K562 (cell line): ENCODE results near the gene GAL. TPM values are rescaled to one million over a fixed set of nuclear protein-coding genes. Genes with fewer than 3 reads are reported as not detected.

ENCODE experiments used
- ATAC-seq: fragments of 200-7000 bp; cut with Tn5 transposase; 3 replicates; pipeline ENCODE4 v1.9.1; 2020; ENCODE audit warnings: moderate library complexity
- BruUV-seq: library from RNA; stranded (reverse); fragments of 400-500 nt; replicated peaks from 2 replicates; lab custom pipeline; 2021; lab: Mats Ljungman, UMichigan
- CTCF ChIA-PET: fragments of 300-600 bp; formaldehyde crosslinking; extraction: SDS; loops from one replicate; lab custom pipeline; 2021; ENCODE audit warnings: low intra/inter-chr PET ratio; lab: Yijun Ruan, JAX
- POLR2A ChIA-PET: fragments of 300-600, 350-650 bp; sonication (Branson Sonifier 250); formaldehyde crosslinking; extraction: SDS; loops from one replicate; lab custom pipeline; 2021; ENCODE audit warnings: antibody characterized with exemption, inconsistent platforms; lab: Yijun Ruan, JAX
- DNase-seq, 4 experiments: peaks; one replicate each; pipeline versions ENCODE4 v3.0.0 to v3.0.0-alpha.2; 2011 to 2018; ENCODE audit warnings: low spot score in 3 of 4, mixed read lengths in 3 of 4; ENCODE audit errors: extremely low read depth in 1 of 4
- FAIRE-seq: peaks from 2 replicates; lab custom pipeline; 2011; peaks lifted over from hg19 to GRCh38; lab: Jason Lieb, UNC
- H2AFZ ChIP-seq: 2 replicates; pipeline ENCODE4 v1.6.0; 2011; ENCODE audit warnings: low read depth, low read length, control low read depth, inconsistent platforms
- H3K27ac ChIP-seq: fragments of 200-600 bp; 3 replicates; pipeline ENCODE4 v1.8.0; 2011; ENCODE audit warnings: low read depth, mild to moderate bottlenecking, control low read depth, inconsistent platforms, low read length, moderate library complexity, mixed read lengths; ENCODE audit errors: extremely low read depth
- H3K27me3 ChIP-seq, 2 experiments: fragments of 300-600 bp in 1 of 2; 2 replicates in 1 of 2; 3 replicates in 1 of 2; pipeline versions ENCODE4 v1.6.0 to v1.8.0; 2011; ENCODE audit warnings: inconsistent platforms in 2 of 2, low read length in 2 of 2, mild to moderate bottlenecking in 1 of 2, mixed read lengths in 1 of 2, moderate library complexity in 1 of 2; ENCODE audit not compliant: control insufficient read depth in 2 of 2, insufficient read depth in 2 of 2
- H3K36me3 ChIP-seq: fragments of 300-600 bp; 3 replicates; pipeline ENCODE4 v1.8.0; 2011; ENCODE audit warnings: mild to moderate bottlenecking, low read length, inconsistent platforms; ENCODE audit not compliant: control insufficient read depth, insufficient read depth
- H3K4me1 ChIP-seq, 2 experiments: fragments of 200-600 bp in 1 of 2; replicated peaks in 1 of 2; 2 replicates in 1 of 2; 3 replicates in 1 of 2; pipeline versions ENCODE4 v1.5.1 to v1.8.0; 2011; ENCODE audit warnings: inconsistent platforms in 2 of 2, low read length in 2 of 2, mild to moderate bottlenecking in 1 of 2, mixed read lengths in 1 of 2, moderate library complexity in 1 of 2; ENCODE audit not compliant: control insufficient read depth in 2 of 2, insufficient read depth in 2 of 2
- H3K4me2 ChIP-seq: 2 replicates; pipeline ENCODE4 v1.6.1; 2011; ENCODE audit warnings: low read length, control low read depth, inconsistent platforms, mixed read lengths; ENCODE audit not compliant: insufficient read depth
- H3K4me3 ChIP-seq: fragments of 200-600 bp; sonication (generic), shearing (Covaris generic); 2 replicates; pipeline ENCODE4 v1.5.1; 2016; ENCODE audit warnings: control low read depth, inconsistent platforms
- H3K79me2 ChIP-seq: fragments of 200-600 bp; 3 replicates; pipeline ENCODE4 v1.8.0; 2011; ENCODE audit warnings: low read length, inconsistent platforms; ENCODE audit not compliant: control insufficient read depth, insufficient read depth
- H3K9ac ChIP-seq, 2 experiments: 2 replicates each; pipeline versions ENCODE4 v1.6.0 to v1.6.1; 2011; ENCODE audit warnings: low read depth in 2 of 2, low read length in 2 of 2, control low read depth in 1 of 2, inconsistent platforms in 1 of 2, mild to moderate bottlenecking in 1 of 2, mixed read lengths in 1 of 2; ENCODE audit not compliant: insufficient read depth in 1 of 2
- H3K9me1 ChIP-seq: one replicate; pipeline ENCODE4 v1.6.0; 2011; ENCODE audit warnings: inconsistent platforms, mild to moderate bottlenecking, low read length, moderate library complexity; ENCODE audit not compliant: control insufficient read depth, insufficient read depth
- H3K9me3 ChIP-seq: replicated peaks from 2 replicates; pipeline ENCODE4 v1.5.1; 2011; ENCODE audit warnings: low read depth, low read length, inconsistent platforms; ENCODE audit not compliant: control insufficient read depth, insufficient read depth
- H4K20me1 ChIP-seq: replicated peaks from 2 replicates; pipeline ENCODE4 v1.6.1; 2011; ENCODE audit warnings: low read length, inconsistent platforms, mixed read lengths; ENCODE audit not compliant: control insufficient read depth, insufficient read depth
- ESRRB ChIP-seq: fragments of 250-450 bp; sonication (Bioruptor Pico); IDR thresholded peaks from 2 replicates; pipeline ENCODE4 v1.5.0; 2020; ENCODE audit warnings: mild to moderate bottlenecking, moderate library complexity, borderline replicate concordance
- HDAC1 ChIP-seq, 2 experiments: fragments of 450-650 bp; IDR thresholded peaks; 2 replicates each; pipeline ENCODE4 v1.6.1; 2016 to 2017; ENCODE audit warnings: inconsistent platforms in 1 of 2, mild to moderate bottlenecking in 1 of 2, moderate library complexity in 1 of 2
- RBM39 ChIP-seq: fragments of 200-400 bp; formaldehyde crosslinking; optimal IDR thresholded peaks from 2 replicates; pipeline ENCODE3; 2018; ENCODE audit warnings: low read depth, low read length
- SOX6 ChIP-seq: fragments of 450-650 bp; IDR thresholded peaks from 2 replicates; pipeline ENCODE4 v1.6.1; 2014; ENCODE audit warnings: mild to moderate bottlenecking
- SP2 ChIP-seq: IDR thresholded peaks from 2 replicates; pipeline ENCODE4 v1.6.1; 2011; ENCODE audit warnings: mild to moderate bottlenecking, low read depth, low read length, moderate library complexity; ENCODE audit not compliant: poor library complexity, severe bottlenecking; ENCODE audit errors: extremely low read depth
- SRSF7 ChIP-seq: fragments of 200-400 bp; formaldehyde crosslinking; optimal IDR thresholded peaks from 2 replicates; pipeline ENCODE3; 2017; ENCODE audit warnings: mild to moderate bottlenecking, low read depth, low read length
- SUPT5H ChIP-seq: fragments of 450-650 bp; IDR thresholded peaks from 2 replicates; pipeline ENCODE4 v1.6.1; 2016
- TCFL5 ChIP-seq: fragments of 250-450 bp; sonication (Bioruptor Pico); conservative IDR thresholded peaks from 2 replicates; pipeline ENCODE4 v1.6.1; 2021; ENCODE audit warnings: mild to moderate bottlenecking, moderate library complexity, matching md5 sums
- ZNF253 ChIP-seq: fragments of 250-450 bp; sonication (Bioruptor Pico); conservative IDR thresholded peaks from 2 replicates; pipeline ENCODE4 v1.6.1; 2021; ENCODE audit warnings: mild to moderate bottlenecking
- ZNF408 ChIP-seq: fragments of 250-450 bp; sonication (Bioruptor Pico); IDR thresholded peaks from 2 replicates; pipeline ENCODE4 v1.4.0; 2020; ENCODE audit warnings: low read depth, mild to moderate bottlenecking, moderate library complexity
- ZNF445 ChIP-seq: fragments of 250-450 bp; sonication (Bioruptor Pico); IDR thresholded peaks from 2 replicates; pipeline ENCODE4 v1.4.0; 2020; ENCODE audit warnings: low read depth, mild to moderate bottlenecking, moderate library complexity
- ZNF830 ChIP-seq: fragments of 250-450 bp; sonication (Bioruptor Pico); IDR thresholded peaks from 2 replicates; pipeline ENCODE4 v1.5.0; 2021; ENCODE audit warnings: mild to moderate bottlenecking
- WGBS: fragments of 100-300 bp; shearing (Covaris generic); methylation state at CpG from one replicate; pipeline ENCODE4 v1.1.6; 2016; ENCODE audit warnings: low coverage, mixed read lengths; ENCODE audit not compliant: insufficient coverage; ENCODE audit errors: missing lambda C conversion rate; 5-methylcytosine and 5-hydroxymethylcytosine counted together
- in situ Hi-C: fragments of 300-500 bp; cut with MboI; formaldehyde crosslinking; loops from 4 replicates; pipeline ENCODE4 v1.15.0; 2018; ENCODE audit warnings: inconsistent platforms, mixed read lengths
- intact Hi-C: fragments of 100-400 bp; cut with micrococcal nuclease; formaldehyde crosslinking; loops from 2 replicates; pipeline ENCODE4 v1.14.2; 2022
- polyA plus RNA-seq, 8 experiments: library from polyadenylated mRNA; depleted of rRNA in 4 of 8; stranded (reverse) in 5 of 8; unstranded in 3 of 8; fragments of >200 nt; fragmentation: Nextera tagmentation in 2 of 8; fragmentation: Illumina TruSeq in 1 of 8; extraction: Ambion mirVana in 2 of 8; extraction: Trizol in 1 of 8; gene quantifications; 2 replicates each; pipeline versions ENCODE4 v1.2.1 to v1.2.3, GENCODE V29; 2011 to 2014; ENCODE audit warnings: inconsistent platforms in 1 of 8, missing spikeins in 1 of 8
- total RNA-seq, 7 experiments: library from RNA; depleted of rRNA in 6 of 7; stranded (reverse); fragments of >200 nt in 6 of 7; fragmentation: Illumina TruSeq in 2 of 7; extraction: Trizol in 2 of 7; gene quantifications; 2 replicates each; pipeline versions ENCODE4 v1.2.1 to v1.2.3, GENCODE V29; 2011 to 2021; ENCODE audit warnings: low replicate concordance in 1 of 7
- TF ChIP-seq, protein P1 (sequence below): fragments of 250-450 bp; sonication (Bioruptor Pico); IDR thresholded peaks from 2 replicates; pipeline ENCODE4 v1.5.0; 2021; ENCODE audit warnings: mild to moderate bottlenecking, borderline replicate concordance
- TF ChIP-seq, protein P2 (sequence below): fragments of 250-450 bp; sonication (Bioruptor Pico); IDR thresholded peaks from 2 replicates; pipeline ENCODE4 v1.8.0; 2022; ENCODE audit warnings: inconsistent platforms, mild to moderate bottlenecking, moderate library complexity, borderline replicate concordance
- TF ChIP-seq, protein P3 (sequence below): sonication (generic); IDR thresholded peaks from 2 replicates; pipeline ENCODE4 v1.6.1; 2016
- TF ChIP-seq, protein P4 (sequence below): fragments of 450-650 bp; conservative IDR thresholded peaks from 2 replicates; pipeline ENCODE4 v1.6.1; 2016; ENCODE audit warnings: missing genetic modification characterization, low read depth, mild to moderate bottlenecking, control low read depth, missing compliant biosample characterization

The GAL gene
- total and polyA plus RNA-seq, 9 of the 15 experiments (the other 6 are each of a cell fraction or from before 2014, with no cell fraction given), result 10.6 to 119 (median 36.3) TPM

DNA sequence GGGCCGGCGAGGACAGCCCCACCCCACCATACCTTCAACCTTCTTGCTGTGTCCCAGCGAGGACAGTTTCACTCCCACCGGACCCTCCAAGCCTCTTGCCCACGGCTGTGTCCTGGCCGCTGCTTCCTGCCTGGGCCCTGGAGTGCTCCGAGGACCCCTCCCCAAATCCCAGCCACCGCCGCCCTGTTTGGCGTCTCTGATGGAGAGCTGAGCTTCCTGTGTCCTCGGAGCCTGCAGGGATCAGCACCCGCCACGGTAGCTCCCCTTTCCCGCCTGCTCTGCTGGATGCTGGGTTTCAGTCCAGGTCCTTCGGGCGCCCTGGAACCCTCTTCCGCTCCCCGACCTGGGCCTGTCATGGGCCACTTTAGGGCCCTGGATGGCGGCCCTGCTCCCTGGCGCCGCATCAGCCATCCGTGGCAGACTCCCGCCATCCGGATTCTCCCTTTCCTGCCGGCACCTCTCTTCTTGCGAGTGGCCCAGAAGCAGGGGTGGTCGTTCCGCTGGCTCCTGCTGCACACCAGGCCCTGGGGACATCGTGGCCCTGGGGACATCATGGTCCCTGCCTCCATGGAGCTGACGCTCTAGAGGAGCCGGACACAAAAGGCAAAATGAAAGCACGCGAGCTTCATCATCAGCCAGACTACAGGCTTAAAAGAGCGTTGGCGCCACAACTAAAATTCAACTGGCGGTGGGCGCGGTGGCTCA, 34.3 kb upstream of the GAL start:
- WGBS, result 30% methylated on average over 37 of the region's 38 CpGs
- H3K36me3 ChIP-seq, result no peaks in the 10 kb centered on the region
- in situ Hi-C loops, result loop anchor here (25.0 kb wide), 1 partner anchor 1012 kb away; no protein-coding TSS in a partner anchor
- no peak for TF ChIP-seq SP2
- TF ChIP-seq SUPT5H, result no peak
- TF ChIP-seq HDAC1 (IDR thresholded peaks at IDR 0.05), result no peak
- no peak for TF ChIP-seq RBM39
- TF ChIP-seq TCFL5 (CRISPR knock-in tag), result no peak
- TF ChIP-seq, protein P1, sequence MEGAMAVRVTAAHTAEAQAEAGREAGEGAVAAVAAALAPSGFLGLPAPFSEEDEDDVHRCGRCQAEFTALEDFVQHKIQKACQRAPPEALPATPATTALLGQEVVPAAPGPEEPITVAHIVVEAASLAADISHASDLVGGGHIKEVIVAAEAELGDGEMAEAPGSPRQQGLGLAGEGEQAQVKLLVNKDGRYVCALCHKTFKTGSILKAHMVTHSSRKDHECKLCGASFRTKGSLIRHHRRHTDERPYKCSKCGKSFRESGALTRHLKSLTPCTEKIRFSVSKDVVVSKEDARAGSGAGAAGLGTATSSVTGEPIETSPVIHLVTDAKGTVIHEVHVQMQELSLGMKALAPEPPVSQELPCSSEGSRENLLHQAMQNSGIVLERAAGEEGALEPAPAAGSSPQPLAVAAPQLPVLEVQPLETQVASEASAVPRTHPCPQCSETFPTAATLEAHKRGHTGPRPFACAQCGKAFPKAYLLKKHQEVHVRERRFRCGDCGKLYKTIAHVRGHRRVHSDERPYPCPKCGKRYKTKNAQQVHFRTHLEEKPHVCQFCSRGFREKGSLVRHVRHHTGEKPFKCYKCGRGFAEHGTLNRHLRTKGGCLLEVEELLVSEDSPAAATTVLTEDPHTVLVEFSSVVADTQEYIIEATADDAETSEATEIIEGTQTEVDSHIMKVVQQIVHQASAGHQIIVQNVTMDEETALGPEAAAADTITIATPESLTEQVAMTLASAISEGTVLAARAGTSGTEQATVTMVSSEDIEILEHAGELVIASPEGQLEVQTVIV, result no peak
- TF ChIP-seq ZNF253 (CRISPR knock-in tag), result no peak
- no peak for TF ChIP-seq SRSF7
- TF ChIP-seq SOX6, result no peak
- TF ChIP-seq ZNF445 (CRISPR knock-in tag), result no peak
- no peak for TF ChIP-seq ZNF408 (CRISPR knock-in tag)
- TF ChIP-seq, protein P2, sequence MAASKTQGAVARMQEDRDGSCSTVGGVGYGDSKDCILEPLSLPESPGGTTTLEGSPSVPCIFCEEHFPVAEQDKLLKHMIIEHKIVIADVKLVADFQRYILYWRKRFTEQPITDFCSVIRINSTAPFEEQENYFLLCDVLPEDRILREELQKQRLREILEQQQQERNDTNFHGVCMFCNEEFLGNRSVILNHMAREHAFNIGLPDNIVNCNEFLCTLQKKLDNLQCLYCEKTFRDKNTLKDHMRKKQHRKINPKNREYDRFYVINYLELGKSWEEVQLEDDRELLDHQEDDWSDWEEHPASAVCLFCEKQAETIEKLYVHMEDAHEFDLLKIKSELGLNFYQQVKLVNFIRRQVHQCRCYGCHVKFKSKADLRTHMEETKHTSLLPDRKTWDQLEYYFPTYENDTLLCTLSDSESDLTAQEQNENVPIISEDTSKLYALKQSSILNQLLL (CRISPR knock-in tag), result no peak
- TF ChIP-seq, protein P3, sequence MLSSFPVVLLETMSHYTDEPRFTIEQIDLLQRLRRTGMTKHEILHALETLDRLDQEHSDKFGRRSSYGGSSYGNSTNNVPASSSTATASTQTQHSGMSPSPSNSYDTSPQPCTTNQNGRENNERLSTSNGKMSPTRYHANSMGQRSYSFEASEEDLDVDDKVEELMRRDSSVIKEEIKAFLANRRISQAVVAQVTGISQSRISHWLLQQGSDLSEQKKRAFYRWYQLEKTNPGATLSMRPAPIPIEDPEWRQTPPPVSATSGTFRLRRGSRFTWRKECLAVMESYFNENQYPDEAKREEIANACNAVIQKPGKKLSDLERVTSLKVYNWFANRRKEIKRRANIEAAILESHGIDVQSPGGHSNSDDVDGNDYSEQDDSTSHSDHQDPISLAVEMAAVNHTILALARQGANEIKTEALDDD, result no peak
- TF ChIP-seq ESRRB (CRISPR knock-in tag), result no peak
- no peak for TF ChIP-seq ZNF830 (CRISPR knock-in tag)
- TF ChIP-seq, protein P4, sequence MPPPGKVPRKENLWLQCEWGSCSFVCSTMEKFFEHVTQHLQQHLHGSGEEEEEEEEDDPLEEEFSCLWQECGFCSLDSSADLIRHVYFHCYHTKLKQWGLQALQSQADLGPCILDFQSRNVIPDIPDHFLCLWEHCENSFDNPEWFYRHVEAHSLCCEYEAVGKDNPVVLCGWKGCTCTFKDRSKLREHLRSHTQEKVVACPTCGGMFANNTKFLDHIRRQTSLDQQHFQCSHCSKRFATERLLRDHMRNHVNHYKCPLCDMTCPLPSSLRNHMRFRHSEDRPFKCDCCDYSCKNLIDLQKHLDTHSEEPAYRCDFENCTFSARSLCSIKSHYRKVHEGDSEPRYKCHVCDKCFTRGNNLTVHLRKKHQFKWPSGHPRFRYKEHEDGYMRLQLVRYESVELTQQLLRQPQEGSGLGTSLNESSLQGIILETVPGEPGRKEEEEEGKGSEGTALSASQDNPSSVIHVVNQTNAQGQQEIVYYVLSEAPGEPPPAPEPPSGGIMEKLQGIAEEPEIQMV (tag), result no peak

More for the DNA sequence above, 34.3 kb upstream of the GAL start:
- H3K9me1 ChIP-seq, result no peaks in the 10 kb centered on the region
- H3K4me2 ChIP-seq, result no peak overlapping the region
- ATAC-seq, result no peak
- no peaks in the 10 kb centered on the region; the same call in 1 of the 2 replicates for H3K9me3 ChIP-seq
- no peaks in the 10 kb centered on the region for H3K79me2 ChIP-seq
- peaks cover 0 to 12% of the 10 kb centered on the region in 2 experiments; a peak in 2 of 5 replicates for H3K4me1 ChIP-seq
- no peak overlapping the region for H3K4me3 ChIP-seq
- DNase-seq, result no peak
- H3K27ac ChIP-seq, result no peak overlapping the region
- intact Hi-C loops, result no loop called here
- no TSS peak for BruUV-seq
- CTCF ChIA-PET, result no interaction called here
- no peak overlapping the region for H2AFZ ChIP-seq
- H4K20me1 ChIP-seq, result 0 out of 2 replicates have a peak, but pooled peaks cover 14% of the 10 kb centered on the region
- no peak for FAIRE-seq
- POLR2A ChIA-PET, result interaction anchor here (0.6 to 0.9 kb wide), 3 partner anchors 18 to 765 kb away, joined by 3 to 5 read pairs (median 3); no protein-coding TSS in a partner anchor
- H3K9ac ChIP-seq, result no peak overlapping the region; a peak in 1 of 4 replicates
- H3K27me3 ChIP-seq, result peaks cover 44 to 57% of the 10 kb centered on the region in 2 experiments; a peak in 4 of 5 replicates
